Cortex of kidney (tissue), 1 donor: ENCODE results near the gene UBAC1.

Experiments used
- DNase-seq: peaks from one replicate; lab custom pipeline; 2025; lab: John Stamatoyannopoulos, UW

UBAC1 gene

DNA sequence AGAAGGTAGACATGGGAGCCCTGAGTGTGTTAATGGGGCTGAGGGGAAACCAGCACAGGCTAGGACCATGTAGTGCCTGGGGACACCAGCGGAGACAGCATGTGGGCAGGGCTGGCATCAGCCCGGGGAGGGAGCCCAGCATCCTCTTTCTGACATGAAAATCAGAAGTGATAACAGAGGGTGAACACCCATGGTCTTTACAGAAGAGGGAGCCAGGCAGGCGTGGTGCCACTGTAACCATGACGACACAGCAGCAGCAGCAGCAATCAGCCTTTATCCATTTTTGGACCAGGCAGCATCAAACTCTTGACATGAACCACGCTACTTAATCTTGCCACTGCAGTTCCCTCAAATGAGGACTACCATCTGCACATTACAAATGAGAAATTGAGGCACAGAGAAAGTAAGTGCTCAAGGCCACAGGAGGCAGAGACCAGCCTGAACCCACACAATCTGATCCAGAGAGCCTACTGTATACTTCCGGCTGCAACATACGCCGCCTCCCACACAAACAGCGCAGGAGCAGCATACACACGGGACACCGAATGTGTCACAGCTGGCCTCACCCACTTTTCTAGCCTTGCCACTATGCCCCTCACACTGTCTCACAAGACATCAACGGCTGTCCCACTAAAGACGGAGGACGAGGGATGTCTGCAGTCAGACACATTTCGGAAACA is 77.6 kb downstream of the UBAC1 start:
- no peak for DNase-seq
